Measurements from ENCODE around the gene COL26A1.

- TF ChIP-seq POLR2AphosphoS5 (IDR thresholded peaks at IDR 0.05; ENCODE audit: low read depth, low read length) = no peak
- no peak for TF ChIP-seq FOXP2 (optimal IDR thresholded peaks at IDR 0.05; ENCODE audit: borderline replicate concordance, extremely low read depth, extremely low read length, insufficient read depth)
- TF ChIP-seq REST (IDR thresholded peaks at IDR 0.05; ENCODE audit: insufficient read depth in 1 of 2, low read depth in 2 of 2, low read length in 2 of 2) = no peak
- TF ChIP-seq SIN3A (IDR thresholded peaks at IDR 0.05; ENCODE audit: borderline replicate concordance, insufficient read depth, low read length) = no peak
These were observed 228.2 kb downstream of the COL26A1 start for GRCh38 chr7:101590663-101591435.

Data from PFSK-1 (cell line).